ENCODE data around the gene MXD3. TPM values are rescaled to one million over a fixed set of nuclear protein-coding genes. Genes with fewer than 3 reads are reported as not detected.

The MXD3 gene
- total RNA-seq, 1 donor from 2014 or later: 31.1 TPM

GRCh38 chr5:177349762-177350161 lies 38.1 kb upstream of the MXD3 start:
- TF ChIP-seq CTCF (IDR thresholded peaks at IDR 0.05): no peak
- H3K9me3 ChIP-seq (ENCODE audit: low read depth): no peaks in the 10 kb centered on the region
- no peak overlapping the region for H3K27ac ChIP-seq
- H3K4me1 ChIP-seq: peaks cover 12% of the 10 kb centered on the region
- no peak overlapping the region for H2AFZ ChIP-seq (replicated peaks)
- peak overlapping the region; percentile 98 for H3K4me3 Mint-ChIP-seq
- H3K4me3 ChIP-seq: peak overlapping the region; percentile 80
- H3K4me2 ChIP-seq: peak overlapping the region; percentile 95
- peaks cover 22% of the 10 kb centered on the region for H3F3A ChIP-seq (ENCODE audit: low read depth)
- peaks cover 30% of the 10 kb centered on the region for H3K4me1 Mint-ChIP-seq
- peaks cover 66% of the 10 kb centered on the region for H3K79me2 ChIP-seq (ENCODE audit: low read depth)
- DNase-seq (ENCODE audit: low spot score): no peak
- H3K27ac Mint-ChIP-seq: no peak overlapping the region
- H3K36me3 Mint-ChIP-seq: no peaks in the 10 kb centered on the region
- peaks cover 2% of the 10 kb centered on the region for H3K9me3 Mint-ChIP-seq
- peaks cover 7% of the 10 kb centered on the region for H3K27me3 ChIP-seq
- peaks cover 4% of the 10 kb centered on the region for H3K36me3 ChIP-seq
- H3K27me3 Mint-ChIP-seq (ENCODE audit: insufficient read depth, low read depth): peaks cover 10% of the 10 kb centered on the region
- no peak overlapping the region for H3K9ac ChIP-seq
- H4K20me1 ChIP-seq (ENCODE audit: low read depth): peaks cover 16% of the 10 kb centered on the region

GRCh38 chr5:177349362-177349647 lies 37.6 kb upstream of the MXD3 start:
- no peak for DNase-seq (ENCODE audit: low spot score)
- Histone ChIP-seq H2AFZ (replicated peaks) (no peak overlapping the region), H3K79me2 (ENCODE audit: low read depth) (peaks cover 70% of the 10 kb centered on the region), H3K27me3 (peaks cover 3% of the 10 kb centered on the region), H3K9ac (no peak overlapping the region), H4K20me1 (ENCODE audit: low read depth) (peaks cover 16% of the 10 kb centered on the region), H3K9me3 (ENCODE audit: low read depth) (no peaks in the 10 kb centered on the region), H3K4me3 (no peak overlapping the region), H3K36me3 (peaks cover 4% of the 10 kb centered on the region), H3K4me1 (peaks cover 12% of the 10 kb centered on the region), H3F3A (ENCODE audit: low read depth) (peaks cover 22% of the 10 kb centered on the region), H3K4me2 (peak overlapping the region; percentile 18), H3K27ac (no peak overlapping the region)
- peaks cover 30% of the 10 kb centered on the region for H3K4me1 Mint-ChIP-seq
- no peak overlapping the region for H3K27ac Mint-ChIP-seq
- H3K9me3 Mint-ChIP-seq: no peaks in the 10 kb centered on the region
- peaks cover 9% of the 10 kb centered on the region for H3K27me3 Mint-ChIP-seq (ENCODE audit: insufficient read depth, low read depth)
- peak overlapping the region; percentile 70 for H3K4me3 Mint-ChIP-seq
- H3K36me3 Mint-ChIP-seq: no peaks in the 10 kb centered on the region
- TF ChIP-seq EZH2 (IDR thresholded peaks at IDR 0.05): no peak
- no peak for TF ChIP-seq EZH2phosphoT487 (IDR thresholded peaks at IDR 0.05)
- TF ChIP-seq CTCF (IDR thresholded peaks at IDR 0.05): no peak

- Mint-ChIP-seq H3K4me1 (peaks cover 30% of the 10 kb centered on the region), H3K4me3 (no peak overlapping the region), H3K27me3 (ENCODE audit: insufficient read depth, low read depth) (peaks cover 2% of the 10 kb centered on the region), H3K27ac (no peak overlapping the region), H3K9me3 (no peaks in the 10 kb centered on the region), H3K36me3 (peaks cover 3% of the 10 kb centered on the region)
- no peaks in the 10 kb centered on the region for H3K27me3 ChIP-seq
- H4K20me1 ChIP-seq (ENCODE audit: low read depth): peaks cover 21% of the 10 kb centered on the region
- H3K4me2 ChIP-seq: no peak overlapping the region
- H3K27ac ChIP-seq: no peak overlapping the region
- no peak overlapping the region for H3K9ac ChIP-seq
- no peaks in the 10 kb centered on the region for H3K9me3 ChIP-seq (ENCODE audit: low read depth)
- peaks cover 12% of the 10 kb centered on the region for H3K4me1 ChIP-seq
- TF ChIP-seq EZH2phosphoT487 (IDR thresholded peaks at IDR 0.05) (no peak), EZH2 (IDR thresholded peaks at IDR 0.05) (no peak), CTCF (IDR thresholded peaks at IDR 0.05) (no peak)
- peaks cover 22% of the 10 kb centered on the region for H3F3A ChIP-seq (ENCODE audit: low read depth)
- no peak for DNase-seq (ENCODE audit: low spot score)
- H2AFZ ChIP-seq (replicated peaks): no peak overlapping the region
- peaks cover 85% of the 10 kb centered on the region for H3K79me2 ChIP-seq (ENCODE audit: low read depth)
- H3K4me3 ChIP-seq: no peak overlapping the region
- H3K36me3 ChIP-seq: peaks cover 4% of the 10 kb centered on the region
Measured at GRCh38 chr5:177347699-177348098, 36.0 kb upstream of the MXD3 start.

- Mint-ChIP-seq H3K27ac (no peak overlapping the region), H3K36me3 (peaks cover 4% of the 10 kb centered on the region)
- TF ChIP-seq EZH2 (IDR thresholded peaks at IDR 0.05) (no peak), CTCF (IDR thresholded peaks at IDR 0.05) (no peak), EZH2phosphoT487 (IDR thresholded peaks at IDR 0.05) (no peak)
Measured at GRCh38 chr5:177346820-177347219, 35.1 kb upstream of the MXD3 start.

More at GRCh38 chr5:177346820-177347219, 35.1 kb upstream of the MXD3 start:
- peaks cover 8% of the 10 kb centered on the region for H3K4me1 ChIP-seq
- H3K79me2 ChIP-seq (ENCODE audit: low read depth): peaks cover 94% of the 10 kb centered on the region
- H4K20me1 ChIP-seq (ENCODE audit: low read depth): peaks cover 22% of the 10 kb centered on the region
- H3K27me3 Mint-ChIP-seq (ENCODE audit: insufficient read depth, low read depth): peaks cover 2% of the 10 kb centered on the region
- no peak overlapping the region for H2AFZ ChIP-seq (replicated peaks)
- no peak for DNase-seq (ENCODE audit: low spot score)
- no peak overlapping the region for H3K4me2 ChIP-seq
- peaks cover 26% of the 10 kb centered on the region for H3K4me1 Mint-ChIP-seq
- H3K27me3 ChIP-seq: no peaks in the 10 kb centered on the region
- no peak overlapping the region for H3K4me3 Mint-ChIP-seq
- H3K9ac ChIP-seq: no peak overlapping the region
- no peak overlapping the region for H3K4me3 ChIP-seq
- H3K27ac ChIP-seq: no peak overlapping the region
- H3F3A ChIP-seq (ENCODE audit: low read depth): peaks cover 18% of the 10 kb centered on the region
- H3K9me3 ChIP-seq (ENCODE audit: low read depth): no peaks in the 10 kb centered on the region
- H3K36me3 ChIP-seq: peaks cover 4% of the 10 kb centered on the region
- no peaks in the 10 kb centered on the region for H3K9me3 Mint-ChIP-seq

Measured in neural progenitor cell (in vitro differentiated cells).